HEK293T (cell line): ENCODE measurements around the gene BCL3.

Experiments used
- CTCF ChIA-PET: fragments of 350-600 bp; formaldehyde crosslinking; extraction: SDS; loops from one replicate; lab custom pipeline; 2021; ENCODE audit warnings: antibody characterized with exemption, inconsistent platforms; lab: Yijun Ruan, JAX
- POLR2A ChIA-PET: fragments of 350-600 bp; formaldehyde crosslinking; extraction: SDS; loops from one replicate; lab custom pipeline; 2020; ENCODE audit warnings: antibody characterized with exemption, inconsistent platforms; lab: Yijun Ruan, JAX
- DNase-seq: peaks from one replicate; pipeline ENCODE4 v3.0.0; 2012; ENCODE audit warnings: mixed read lengths; ENCODE audit errors: extremely low spot score
- ARNT ChIP-seq: fragments of 450-650 bp; IDR thresholded peaks from 2 replicates; pipeline ENCODE4 v1.6.1; 2017; ENCODE audit warnings: mild to moderate bottlenecking
- BHLHE40 ChIP-seq: fragments of 450-650 bp; IDR thresholded peaks from 2 replicates; pipeline ENCODE4 v1.6.1; 2016; ENCODE audit warnings: mild to moderate bottlenecking, moderate library complexity, borderline replicate concordance
- CTBP1 ChIP-seq: fragments of 450-650 bp; IDR thresholded peaks from 2 replicates; pipeline ENCODE4 v1.6.1; 2016; ENCODE audit warnings: borderline replicate concordance
- ELF4 ChIP-seq: fragments of 450-650 bp; IDR thresholded peaks from 2 replicates; pipeline ENCODE4 v1.6.1; 2017; ENCODE audit warnings: antibody characterized with exemption
- FOXA1 ChIP-seq: fragments of 450-650 bp; IDR thresholded peaks from 2 replicates; pipeline ENCODE4 v1.6.1; 2016; ENCODE audit warnings: mild to moderate bottlenecking
- FOXK2 ChIP-seq: fragments of 450-650 bp; IDR thresholded peaks from 2 replicates; pipeline ENCODE4 v1.6.1; 2016; ENCODE audit warnings: mild to moderate bottlenecking
- FOXM1 ChIP-seq: fragments of 450-650 bp; IDR thresholded peaks from 2 replicates; pipeline ENCODE4 v1.6.1; 2017; ENCODE audit warnings: mild to moderate bottlenecking, borderline replicate concordance
- HDGF ChIP-seq: fragments of 450-650 bp; IDR thresholded peaks from 2 replicates; pipeline ENCODE4 v1.6.1; 2017; ENCODE audit warnings: antibody characterized with exemption, borderline replicate concordance
- L3MBTL2 ChIP-seq: fragments of 450-650 bp; conservative IDR thresholded peaks from 2 replicates; pipeline ENCODE4 v1.6.1; 2016; ENCODE audit warnings: mild to moderate bottlenecking
- LEF1 ChIP-seq: fragments of 450-650 bp; IDR thresholded peaks from 2 replicates; pipeline ENCODE4 v1.6.1; 2017; ENCODE audit warnings: mild to moderate bottlenecking, borderline replicate concordance
- NFRKB ChIP-seq: fragments of 450-650 bp; IDR thresholded peaks from 2 replicates; pipeline ENCODE4 v1.6.1; 2016; ENCODE audit warnings: mild to moderate bottlenecking, moderate library complexity
- PKNOX1 ChIP-seq: fragments of 450-650 bp; IDR thresholded peaks from 2 replicates; pipeline ENCODE4 v1.6.1; 2016
- SP1 ChIP-seq: fragments of 450-650 bp; IDR thresholded peaks from 2 replicates; pipeline ENCODE4 v1.6.1; 2017
- SUZ12 ChIP-seq: fragments of 450-650 bp; IDR thresholded peaks from 2 replicates; pipeline ENCODE4 v1.6.1; 2016; ENCODE audit warnings: mild to moderate bottlenecking
- TARDBP ChIP-seq: fragments of 450-650 bp; IDR thresholded peaks from 2 replicates; pipeline ENCODE4 v1.6.1; 2016
- ZNF384 ChIP-seq: fragments of 450-650 bp; IDR thresholded peaks from 2 replicates; pipeline ENCODE4 v1.6.1; 2016

BCL3 gene

GRCh38 chr19:44757057-44757734 is 8.7 kb downstream of the BCL3 start:
- ChIA-PET CTCF (interaction anchor here (0.6 to 1.3 kb wide), 2 partner anchors 33 to 39 kb away, joined by 3 read pairs; no protein-coding TSS in a partner anchor), POLR2A (interaction anchor here (1.0 kb wide), 1 partner anchor 64 kb away, joined by 3 read pairs; no protein-coding TSS in a partner anchor)
- no peak for TF ChIP-seq SUZ12
- no peak for TF ChIP-seq FOXA1
- no peak for TF ChIP-seq FOXK2
- TF ChIP-seq SP1 = no peak
- no peak for TF ChIP-seq HDGF
- TF ChIP-seq PKNOX1 = no peak
- no peak for TF ChIP-seq FOXM1
- TF ChIP-seq ELF4 = no peak
- TF ChIP-seq LEF1 = no peak
- no peak for TF ChIP-seq ARNT
- no peak for TF ChIP-seq BHLHE40
- TF ChIP-seq CTBP1 = no peak
- TF ChIP-seq NFRKB = no peak
- TF ChIP-seq ZNF384 = no peak
- no peak for TF ChIP-seq TARDBP
- TF ChIP-seq L3MBTL2 = no peak
- DNase-seq = no peak

DNA sequence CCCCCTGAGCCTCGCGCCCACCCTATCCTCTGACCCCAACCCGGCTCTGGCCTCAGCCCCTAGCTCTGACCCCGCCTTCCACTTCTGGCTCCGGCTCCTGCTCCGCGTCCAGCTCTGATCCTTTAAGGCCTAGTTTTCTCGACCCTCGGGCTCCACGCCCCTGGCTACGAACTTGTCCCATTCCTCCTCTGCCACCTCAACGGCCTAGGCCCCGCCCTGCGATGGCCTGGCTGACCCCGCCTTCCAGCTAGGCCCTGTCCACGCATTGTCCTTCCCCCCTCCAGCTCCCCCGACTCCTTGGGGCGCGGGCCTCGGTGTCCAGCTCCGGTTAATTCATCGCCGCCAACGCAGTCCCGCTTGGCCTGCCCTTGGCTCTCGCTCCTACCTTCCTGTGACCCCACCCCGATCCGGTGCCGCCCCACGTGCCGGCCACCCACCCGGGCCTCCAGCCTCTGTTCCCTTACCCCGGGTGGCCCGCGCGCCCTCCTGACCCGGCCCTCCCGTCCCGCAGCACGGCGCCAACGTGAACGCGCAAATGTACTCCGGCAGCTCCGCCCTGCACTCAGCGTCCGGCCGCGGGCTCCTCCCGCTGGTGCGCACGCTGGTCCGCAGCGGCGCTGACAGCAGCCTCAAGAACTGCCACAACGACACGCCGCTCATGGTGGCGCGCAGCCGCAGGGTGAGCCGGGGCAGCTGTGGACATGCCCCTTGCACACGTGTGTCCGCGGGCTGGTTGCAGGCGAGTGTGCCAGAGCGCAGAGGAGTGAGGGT is 9.4 kb downstream of the BCL3 start:
- no peak for DNase-seq
- POLR2A ChIA-PET = interaction anchor here (1.0 kb wide), 1 partner anchor 65 kb away, joined by 3 read pairs; no protein-coding TSS in a partner anchor
- TF ChIP-seq LEF1 (no peak), TARDBP (no peak), FOXA1 (no peak), ELF4 (no peak), L3MBTL2 (no peak), ZNF384 (no peak), HDGF (no peak), SUZ12 (no peak), CTBP1 (no peak), NFRKB (no peak)
- CTCF ChIA-PET = interaction anchor here (0.6 to 1.3 kb wide), 2 partner anchors 33 to 40 kb away, joined by 3 read pairs; no protein-coding TSS in a partner anchor

DNA sequence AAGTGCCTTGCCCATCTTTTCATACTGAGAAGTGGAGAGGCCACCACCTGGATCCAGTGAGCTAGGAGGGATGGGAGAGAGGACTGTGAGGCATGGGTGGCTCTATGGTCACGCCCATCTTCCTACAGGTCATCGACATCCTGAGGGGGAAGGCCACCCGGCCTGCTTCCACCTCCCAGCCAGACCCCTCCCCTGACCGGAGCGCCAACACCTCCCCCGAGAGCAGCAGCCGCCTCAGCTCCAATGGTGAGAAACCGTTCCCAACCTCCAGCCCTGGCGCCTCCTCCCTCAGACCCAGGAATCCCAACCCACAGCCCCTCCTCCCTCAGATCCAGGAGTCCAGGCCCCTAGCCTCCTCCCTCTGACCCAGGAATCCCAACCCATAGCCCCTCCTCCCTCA is 10.1 kb downstream of the BCL3 start:
- POLR2A ChIA-PET = no interaction called here
- TF ChIP-seq FOXM1 (no peak), L3MBTL2 (no peak), CTBP1 (no peak), SP1 (no peak), ZNF384 (no peak), TARDBP (no peak), ARNT (no peak)
- DNase-seq = no peak
- CTCF ChIA-PET = interaction anchor here (1.3 kb wide), 1 partner anchor 34 kb away, joined by 3 read pairs; no protein-coding TSS in a partner anchor

GRCh38 chr19:44759083-44759804 is 10.7 kb downstream of the BCL3 start:
- CTCF ChIA-PET = no interaction called here
- POLR2A ChIA-PET = no interaction called here
- no peak for DNase-seq
- no peak for TF ChIP-seq ELF4
- no peak for TF ChIP-seq CTBP1
- TF ChIP-seq PKNOX1 = no peak
- no peak for TF ChIP-seq LEF1
- no peak for TF ChIP-seq SP1

DNA sequence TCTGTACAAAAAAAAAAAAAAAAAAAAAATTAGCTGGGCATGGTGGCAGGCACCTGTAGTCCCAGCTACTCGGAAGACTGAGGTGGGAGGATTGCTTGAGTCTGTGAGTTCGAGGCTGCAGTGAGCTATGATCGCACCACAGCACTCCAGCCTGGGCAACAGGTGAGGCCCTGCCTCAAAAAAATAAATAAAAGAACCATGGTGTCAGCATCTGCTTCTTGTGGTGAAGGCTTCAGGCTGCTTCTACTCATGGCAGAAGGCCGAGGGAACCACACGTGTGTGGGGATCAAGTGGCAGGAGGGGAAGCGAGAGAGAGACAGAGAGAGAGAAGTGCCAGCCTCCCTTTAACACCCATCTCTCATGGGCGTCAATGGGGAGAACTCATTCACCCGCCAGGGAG is 13.5 kb downstream of the BCL3 start:
- TF ChIP-seq HDGF (no peak), TARDBP (no peak), ZNF384 (no peak), PKNOX1 (no peak), FOXM1 (no peak), ARNT (no peak), L3MBTL2 (no peak), LEF1 (no peak)
- POLR2A ChIA-PET = interaction anchor here (1.0 kb wide), 1 partner anchor 9 kb away, joined by 5 read pairs; no protein-coding TSS in a partner anchor
- CTCF ChIA-PET = no interaction called here
- no peak for DNase-seq
